Parathyroid adenoma (tissue), 2 donors: ENCODE data around the gene SLC24A4.

Source experiments
- H2AFZ ChIP-seq: fragments of 300-600 bp; sonication (generic); one replicate; pipeline ENCODE4 v1.7.0; 2017; ENCODE audit warnings: antibody characterized with exemption, mild to moderate bottlenecking
- H3K27ac ChIP-seq: fragments of 300-600 bp; sonication (generic); one replicate; pipeline ENCODE4 v1.7.0; 2017
- H3K27me3 ChIP-seq: fragments of 300-600 bp; sonication (generic); one replicate; pipeline ENCODE4 v1.7.0; 2017; ENCODE audit warnings: low read length; ENCODE audit not compliant: control insufficient read depth, insufficient read depth
- H3K36me3 ChIP-seq: fragments of 300-600 bp; sonication (generic); one replicate; pipeline ENCODE4 v1.7.0; 2017; ENCODE audit warnings: low read length; ENCODE audit not compliant: control insufficient read depth, insufficient read depth
- H3K4me1 ChIP-seq: fragments of 300-600 bp; sonication (generic); one replicate; pipeline ENCODE4 v1.7.0; 2017; ENCODE audit warnings: control low read depth
- H3K4me2 ChIP-seq: fragments of 300-600 bp; sonication (generic); one replicate; pipeline ENCODE4 v1.7.0; 2017; ENCODE audit warnings: low read length
- H3K4me3 ChIP-seq: fragments of 300-600 bp; sonication (generic); one replicate; pipeline ENCODE4 v1.7.0; 2017; ENCODE audit warnings: low read depth, low read length
- H3K79me2 ChIP-seq: fragments of 300-600 bp; sonication (generic); one replicate; pipeline ENCODE4 v1.7.0; 2017; ENCODE audit warnings: control low read depth
- H3K9ac ChIP-seq: fragments of 300-600 bp; sonication (generic); one replicate; pipeline ENCODE4 v1.7.0; 2017; ENCODE audit warnings: mild to moderate bottlenecking
- H3K9me3 ChIP-seq: fragments of 300-600 bp; sonication (generic); one replicate; pipeline ENCODE4 v1.7.0; 2017; ENCODE audit warnings: low read length; ENCODE audit not compliant: control insufficient read depth
- TF ChIP-seq, protein P1 (sequence below): fragments of 300-600 bp; sonication (generic); IDR thresholded peaks from one replicate; pipeline ENCODE4 v1.7.0; 2017; ENCODE audit warnings: antibody characterized with exemption, mild to moderate bottlenecking
- donor health status: primary hyperparathyroidism.

Gene SLC24A4

DNA sequence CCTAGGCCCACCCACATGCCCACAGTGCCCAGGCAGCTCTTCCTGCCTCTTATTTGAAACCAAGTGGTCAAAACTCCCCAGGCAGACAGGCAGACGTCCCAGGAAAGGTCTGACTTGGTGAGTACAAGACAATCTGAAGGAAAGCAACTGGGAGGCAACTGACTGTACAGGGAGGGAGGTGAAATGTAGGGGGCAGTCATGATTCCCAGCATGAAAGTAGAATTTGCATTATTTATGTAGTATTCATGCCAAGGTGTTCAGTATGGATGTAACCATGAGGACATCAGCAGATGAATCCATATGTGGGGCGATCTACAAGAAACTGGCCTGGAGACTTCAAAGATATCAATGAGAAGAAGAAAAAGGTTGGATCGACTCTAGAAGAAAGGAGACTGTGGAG lies 46.1 kb downstream of the SLC24A4 start:
- H2AFZ ChIP-seq = no peak overlapping the region
- H3K4me1 ChIP-seq = no peaks in the 10 kb centered on the region
- no peaks in the 10 kb centered on the region for H3K9me3 ChIP-seq
- no peak overlapping the region for H3K27ac ChIP-seq
- no peaks in the 10 kb centered on the region for H3K27me3 ChIP-seq
- H3K79me2 ChIP-seq = no peaks in the 10 kb centered on the region
- no peak overlapping the region for H3K4me2 ChIP-seq
- no peak overlapping the region for H3K9ac ChIP-seq
- TF ChIP-seq, protein P1, sequence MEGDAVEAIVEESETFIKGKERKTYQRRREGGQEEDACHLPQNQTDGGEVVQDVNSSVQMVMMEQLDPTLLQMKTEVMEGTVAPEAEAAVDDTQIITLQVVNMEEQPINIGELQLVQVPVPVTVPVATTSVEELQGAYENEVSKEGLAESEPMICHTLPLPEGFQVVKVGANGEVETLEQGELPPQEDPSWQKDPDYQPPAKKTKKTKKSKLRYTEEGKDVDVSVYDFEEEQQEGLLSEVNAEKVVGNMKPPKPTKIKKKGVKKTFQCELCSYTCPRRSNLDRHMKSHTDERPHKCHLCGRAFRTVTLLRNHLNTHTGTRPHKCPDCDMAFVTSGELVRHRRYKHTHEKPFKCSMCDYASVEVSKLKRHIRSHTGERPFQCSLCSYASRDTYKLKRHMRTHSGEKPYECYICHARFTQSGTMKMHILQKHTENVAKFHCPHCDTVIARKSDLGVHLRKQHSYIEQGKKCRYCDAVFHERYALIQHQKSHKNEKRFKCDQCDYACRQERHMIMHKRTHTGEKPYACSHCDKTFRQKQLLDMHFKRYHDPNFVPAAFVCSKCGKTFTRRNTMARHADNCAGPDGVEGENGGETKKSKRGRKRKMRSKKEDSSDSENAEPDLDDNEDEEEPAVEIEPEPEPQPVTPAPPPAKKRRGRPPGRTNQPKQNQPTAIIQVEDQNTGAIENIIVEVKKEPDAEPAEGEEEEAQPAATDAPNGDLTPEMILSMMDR = no peak
- no peaks in the 10 kb centered on the region for H3K36me3 ChIP-seq
- H3K4me3 ChIP-seq = no peak overlapping the region

DNA sequence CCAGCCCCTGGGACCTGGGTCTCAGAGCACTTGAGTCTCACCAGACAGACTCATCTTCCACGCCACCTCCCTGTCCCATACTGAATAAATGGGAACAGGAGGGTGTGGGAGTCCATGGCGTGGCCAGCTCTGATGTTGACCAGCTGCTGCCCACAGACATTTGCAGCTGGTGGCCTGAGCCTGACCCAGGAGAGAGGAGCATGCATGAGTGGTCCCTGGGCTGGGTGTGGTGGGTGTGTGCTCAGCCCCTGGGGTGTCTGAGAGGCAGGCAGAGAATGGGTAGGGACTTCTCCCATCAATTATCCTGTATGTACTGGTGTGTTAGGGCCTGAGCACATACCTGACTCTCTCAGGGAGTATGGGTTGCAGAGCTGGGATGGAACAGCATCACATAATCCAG lies 49.3 kb downstream of the SLC24A4 start:
- no peak overlapping the region for H3K4me2 ChIP-seq
- H3K36me3 ChIP-seq = no peaks in the 10 kb centered on the region
- no peak overlapping the region for H2AFZ ChIP-seq
- no peak overlapping the region for H3K27ac ChIP-seq
- no peaks in the 10 kb centered on the region for H3K79me2 ChIP-seq
- no peaks in the 10 kb centered on the region for H3K9me3 ChIP-seq
- no peak overlapping the region for H3K4me3 ChIP-seq
- TF ChIP-seq, protein P1 = no peak
- H3K4me1 ChIP-seq = no peaks in the 10 kb centered on the region
- no peak overlapping the region for H3K9ac ChIP-seq
- H3K27me3 ChIP-seq = no peaks in the 10 kb centered on the region

DNA sequence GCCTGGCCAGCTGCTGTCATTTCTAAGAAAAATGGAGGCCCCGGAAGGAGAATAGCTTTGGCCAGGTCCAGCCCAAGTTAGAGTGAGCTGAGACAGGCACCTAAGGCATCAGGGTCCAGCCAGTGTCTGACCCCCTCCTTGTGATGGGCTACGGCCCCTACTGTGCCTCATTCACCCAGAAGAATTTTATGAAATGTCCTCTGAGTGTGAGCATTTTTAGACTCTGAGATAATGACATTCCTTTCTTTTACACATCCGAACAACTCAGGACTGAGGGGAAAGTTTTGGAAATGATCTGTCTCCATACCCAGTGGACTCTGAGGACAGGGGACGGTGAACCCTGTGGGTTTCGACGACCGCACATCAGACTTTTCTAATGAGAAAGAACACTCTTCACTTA lies 50.4 kb downstream of the SLC24A4 start:
- no peaks in the 10 kb centered on the region for H3K9me3 ChIP-seq
- H3K27ac ChIP-seq = no peak overlapping the region
- no peak overlapping the region for H2AFZ ChIP-seq
- H3K27me3 ChIP-seq = no peaks in the 10 kb centered on the region
- no peaks in the 10 kb centered on the region for H3K4me1 ChIP-seq
- no peak overlapping the region for H3K9ac ChIP-seq
- no peaks in the 10 kb centered on the region for H3K36me3 ChIP-seq
- TF ChIP-seq, protein P1 = no peak
- H3K4me2 ChIP-seq = no peak overlapping the region
- no peak overlapping the region for H3K4me3 ChIP-seq
- no peaks in the 10 kb centered on the region for H3K79me2 ChIP-seq

DNA sequence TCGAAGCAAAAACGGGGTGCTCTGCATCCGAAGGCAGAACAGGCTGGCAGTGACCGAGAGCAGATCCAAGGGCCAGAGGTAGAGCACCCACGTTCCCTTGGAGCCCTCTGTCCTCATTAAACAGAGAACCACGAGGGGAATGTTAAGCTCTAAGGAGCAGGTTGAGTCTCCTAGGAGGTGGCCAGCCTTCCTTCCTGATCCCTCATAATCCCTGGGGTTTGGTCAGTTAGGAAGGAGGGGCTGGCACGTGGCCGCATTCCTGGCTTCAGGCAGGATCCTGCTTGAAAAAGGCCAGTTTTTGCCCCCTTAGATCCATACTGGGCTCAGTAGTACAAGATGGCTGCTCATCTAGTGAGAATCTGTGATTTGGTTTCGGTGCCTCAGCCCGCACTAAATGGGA lies 57.2 kb downstream of the SLC24A4 start:
- no peaks in the 10 kb centered on the region for H3K9me3 ChIP-seq
- no peaks in the 10 kb centered on the region for H3K4me1 ChIP-seq
- TF ChIP-seq, protein P1 = no peak
- no peaks in the 10 kb centered on the region for H3K27me3 ChIP-seq
- no peaks in the 10 kb centered on the region for H3K36me3 ChIP-seq
- H3K9ac ChIP-seq = no peak overlapping the region
- H3K79me2 ChIP-seq = no peaks in the 10 kb centered on the region
- H3K4me3 ChIP-seq = no peak overlapping the region
- no peak overlapping the region for H2AFZ ChIP-seq
- H3K4me2 ChIP-seq = no peak overlapping the region
- H3K27ac ChIP-seq = no peak overlapping the region

DNA sequence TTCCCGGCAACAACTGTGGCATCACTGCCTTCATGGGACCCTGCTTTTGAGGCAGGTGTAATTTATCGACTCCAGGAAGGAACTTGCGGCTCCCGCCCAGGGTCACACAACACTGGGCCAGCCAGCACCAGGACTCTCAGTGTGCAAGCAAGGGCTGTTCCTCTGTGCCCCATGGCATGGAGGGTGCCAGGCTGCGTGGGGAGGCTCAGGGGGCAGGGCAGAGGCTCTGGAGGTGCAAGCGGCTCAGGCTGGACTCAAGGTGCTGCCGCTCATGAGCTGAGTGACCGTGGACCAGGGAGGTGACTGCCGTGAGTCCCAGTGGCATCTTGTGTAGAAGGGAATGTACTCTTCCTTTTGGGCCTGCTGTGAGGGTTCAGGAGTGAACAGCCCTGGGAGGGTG lies 57.6 kb downstream of the SLC24A4 start:
- Histone ChIP-seq H3K4me1 (no peaks in the 10 kb centered on the region), H2AFZ (no peak overlapping the region), H3K79me2 (no peaks in the 10 kb centered on the region), H3K4me3 (no peak overlapping the region), H3K9ac (no peak overlapping the region), H3K4me2 (no peak overlapping the region), H3K27me3 (no peaks in the 10 kb centered on the region), H3K9me3 (no peaks in the 10 kb centered on the region), H3K36me3 (no peaks in the 10 kb centered on the region), H3K27ac (no peak overlapping the region)
- TF ChIP-seq, protein P1 = no peak
